ENCODE data around the gene SLC38A9.

DNA sequence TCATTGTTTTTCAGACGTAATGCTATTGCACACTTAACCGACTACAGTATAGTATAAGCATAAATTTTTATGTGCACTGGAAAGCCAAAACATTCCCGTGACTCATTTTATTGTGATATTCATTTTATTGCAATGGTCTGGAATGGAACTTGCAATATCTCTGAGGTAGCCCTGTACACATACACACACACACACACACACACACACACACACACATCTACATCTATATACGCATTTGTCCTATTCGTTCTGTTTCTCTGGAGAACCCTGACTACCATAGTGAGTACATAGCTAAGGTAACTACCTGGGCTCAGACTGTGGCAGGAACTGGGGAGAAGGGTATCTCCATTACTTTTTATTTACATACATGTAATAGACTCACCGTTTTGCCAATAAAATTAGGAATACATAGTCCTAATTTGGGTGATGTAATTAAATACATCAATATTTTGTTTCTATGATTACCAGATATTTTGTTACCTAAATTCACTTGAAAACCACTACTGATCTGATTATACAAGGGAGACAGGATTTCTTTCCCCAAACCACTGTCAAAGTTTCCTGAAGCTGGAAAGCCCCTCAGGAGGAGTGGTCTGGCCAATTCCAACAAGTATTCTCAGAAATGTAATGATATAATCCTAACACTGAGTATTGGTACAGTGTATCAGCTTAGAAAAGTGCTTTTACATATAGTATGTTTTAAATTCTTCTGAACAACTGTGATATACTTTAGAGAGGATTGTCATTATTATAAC is 103.4 kb downstream of the SLC38A9 start:
- TF ChIP-seq, protein P1, sequence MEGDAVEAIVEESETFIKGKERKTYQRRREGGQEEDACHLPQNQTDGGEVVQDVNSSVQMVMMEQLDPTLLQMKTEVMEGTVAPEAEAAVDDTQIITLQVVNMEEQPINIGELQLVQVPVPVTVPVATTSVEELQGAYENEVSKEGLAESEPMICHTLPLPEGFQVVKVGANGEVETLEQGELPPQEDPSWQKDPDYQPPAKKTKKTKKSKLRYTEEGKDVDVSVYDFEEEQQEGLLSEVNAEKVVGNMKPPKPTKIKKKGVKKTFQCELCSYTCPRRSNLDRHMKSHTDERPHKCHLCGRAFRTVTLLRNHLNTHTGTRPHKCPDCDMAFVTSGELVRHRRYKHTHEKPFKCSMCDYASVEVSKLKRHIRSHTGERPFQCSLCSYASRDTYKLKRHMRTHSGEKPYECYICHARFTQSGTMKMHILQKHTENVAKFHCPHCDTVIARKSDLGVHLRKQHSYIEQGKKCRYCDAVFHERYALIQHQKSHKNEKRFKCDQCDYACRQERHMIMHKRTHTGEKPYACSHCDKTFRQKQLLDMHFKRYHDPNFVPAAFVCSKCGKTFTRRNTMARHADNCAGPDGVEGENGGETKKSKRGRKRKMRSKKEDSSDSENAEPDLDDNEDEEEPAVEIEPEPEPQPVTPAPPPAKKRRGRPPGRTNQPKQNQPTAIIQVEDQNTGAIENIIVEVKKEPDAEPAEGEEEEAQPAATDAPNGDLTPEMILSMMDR (IDR thresholded peaks at IDR 0.05; ENCODE audit: borderline replicate concordance, extremely low read depth, low read length, poor library complexity, severe bottlenecking) = no peak
- no peak for TF ChIP-seq EZH2 (IDR thresholded peaks at IDR 0.05; ENCODE audit: borderline replicate concordance, low read depth, low read length, severe bottlenecking)

All from DND-41 (cell line).